Neuron (in vitro differentiated cells): ENCODE data around the gene FAS.
A peak's percentile ranks its signal among the peaks of the same experiment; 100 is the strongest.

ENCODE experiments used
- H2AFZ ChIP-seq: one replicate; pipeline ENCODE4 v1.6.1; 2013; ENCODE audit warnings: low read depth, mild to moderate bottlenecking, inconsistent platforms, low read length, moderate library complexity
- H3K27me3 ChIP-seq: one replicate; pipeline ENCODE4 v1.6.1; 2013; ENCODE audit warnings: low read length; ENCODE audit not compliant: insufficient read depth
- H3K36me3 ChIP-seq: one replicate; pipeline ENCODE4 v1.6.1; 2013; ENCODE audit warnings: low read length; ENCODE audit not compliant: insufficient read depth
- H3K4me1 ChIP-seq: one replicate; pipeline ENCODE4 v1.6.1; 2013; ENCODE audit warnings: low read length; ENCODE audit not compliant: insufficient read depth
- H3K4me3 ChIP-seq: 2 replicates; pipeline ENCODE4 v1.5.1; 2013; ENCODE audit warnings: mild to moderate bottlenecking, low read length, moderate library complexity
- H3K9me3 ChIP-seq: one replicate; pipeline ENCODE4 v1.6.1; 2013; ENCODE audit warnings: low read length

The FAS gene

DNA sequence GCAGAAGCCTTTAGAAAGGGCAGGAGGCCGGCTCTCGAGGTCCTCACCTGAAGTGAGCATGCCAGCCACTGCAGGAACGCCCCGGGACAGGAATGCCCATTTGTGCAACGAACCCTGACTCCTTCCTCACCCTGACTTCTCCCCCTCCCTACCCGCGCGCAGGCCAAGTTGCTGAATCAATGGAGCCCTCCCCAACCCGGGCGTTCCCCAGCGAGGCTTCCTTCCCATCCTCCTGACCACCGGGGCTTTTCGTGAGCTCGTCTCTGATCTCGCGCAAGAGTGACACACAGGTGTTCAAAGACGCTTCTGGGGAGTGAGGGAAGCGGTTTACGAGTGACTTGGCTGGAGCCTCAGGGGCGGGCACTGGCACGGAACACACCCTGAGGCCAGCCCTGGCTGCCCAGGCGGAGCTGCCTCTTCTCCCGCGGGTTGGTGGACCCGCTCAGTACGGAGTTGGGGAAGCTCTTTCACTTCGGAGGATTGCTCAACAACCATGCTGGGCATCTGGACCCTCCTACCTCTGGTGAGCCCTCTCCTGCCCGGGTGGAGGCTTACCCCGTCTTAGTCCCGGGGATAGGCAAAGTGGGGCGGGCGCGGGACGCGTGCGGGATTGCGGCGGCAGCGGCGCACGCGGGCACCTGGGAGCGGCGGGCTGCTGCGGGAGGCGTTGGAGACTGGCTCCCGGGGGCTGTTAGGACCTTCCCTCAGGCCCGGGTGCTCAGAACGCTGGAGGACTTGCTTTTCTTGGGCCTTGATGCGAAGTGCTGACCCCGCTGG is at the start of gene FAS:
Gene FAS (plus strand): TSS at position 415 of the 777 bp plus-strand sequence. CDS start 79 bp downstream, at position 494.
- Histone ChIP-seq H3K9me3 (no peaks in the 10 kb centered on the region), H3K27me3 (no peaks in the 10 kb centered on the region), H3K36me3 (no peaks in the 10 kb centered on the region), H3K4me3 (peak within 1 kb of the TSS; percentile 71), H2AFZ (peak within 1 kb of the TSS; percentile 71), H3K4me1 (peaks cover 17% of the 10 kb centered on the region)

DNA sequence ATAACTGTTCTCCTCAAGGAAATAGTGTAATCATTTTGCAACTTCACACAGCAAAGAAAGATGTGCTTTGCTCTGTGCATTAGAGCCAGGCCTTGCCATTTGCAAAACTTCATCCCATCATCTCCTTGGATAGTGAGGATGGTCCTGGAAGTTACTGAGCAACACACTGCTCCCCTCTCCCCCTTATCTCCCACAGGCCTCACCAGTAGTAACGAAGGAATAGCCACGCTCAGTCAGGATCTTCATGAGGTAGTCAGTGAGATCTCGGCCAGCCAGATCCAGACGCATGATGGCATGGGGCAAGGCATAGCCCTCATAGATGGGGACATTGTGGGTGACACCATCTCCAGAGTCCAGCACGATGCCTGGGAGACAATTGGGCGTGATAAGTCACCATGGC is 49.6 kb upstream of the FAS start:
- Histone ChIP-seq H3K27me3 (no peaks in the 10 kb centered on the region), H3K36me3 (no peaks in the 10 kb centered on the region), H3K4me1 (no peaks in the 10 kb centered on the region), H2AFZ (no peak overlapping the region), H3K4me3 (no peak overlapping the region), H3K9me3 (no peaks in the 10 kb centered on the region)

GRCh38 chr10:88943778-88944177 is 46.8 kb upstream of the FAS start:
- Histone ChIP-seq H3K36me3 (no peaks in the 10 kb centered on the region), H3K9me3 (no peaks in the 10 kb centered on the region), H3K4me1 (no peaks in the 10 kb centered on the region), H3K4me3 (no peak overlapping the region), H2AFZ (no peak overlapping the region), H3K27me3 (no peaks in the 10 kb centered on the region)

DNA sequence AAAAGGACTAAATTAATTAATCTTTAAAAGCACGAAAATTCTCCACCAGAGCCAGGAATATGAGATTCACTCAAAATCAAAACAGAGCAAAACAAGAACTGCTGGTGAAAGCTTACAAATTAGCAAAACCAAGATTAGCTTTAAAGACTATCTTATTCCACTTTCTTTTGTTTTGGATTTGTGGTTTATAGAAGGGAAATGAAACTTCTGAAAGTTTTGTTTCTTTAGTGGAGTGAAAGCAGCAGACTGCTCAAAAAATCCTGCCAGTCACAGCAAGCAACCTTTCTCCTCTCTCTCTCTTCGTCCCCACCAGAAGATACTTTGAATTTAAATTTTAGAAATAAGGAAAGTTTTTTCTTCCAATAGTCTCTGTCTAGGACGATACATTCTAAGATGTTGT is 45.8 kb upstream of the FAS start:
- H3K4me1 ChIP-seq, result no peaks in the 10 kb centered on the region

DNA sequence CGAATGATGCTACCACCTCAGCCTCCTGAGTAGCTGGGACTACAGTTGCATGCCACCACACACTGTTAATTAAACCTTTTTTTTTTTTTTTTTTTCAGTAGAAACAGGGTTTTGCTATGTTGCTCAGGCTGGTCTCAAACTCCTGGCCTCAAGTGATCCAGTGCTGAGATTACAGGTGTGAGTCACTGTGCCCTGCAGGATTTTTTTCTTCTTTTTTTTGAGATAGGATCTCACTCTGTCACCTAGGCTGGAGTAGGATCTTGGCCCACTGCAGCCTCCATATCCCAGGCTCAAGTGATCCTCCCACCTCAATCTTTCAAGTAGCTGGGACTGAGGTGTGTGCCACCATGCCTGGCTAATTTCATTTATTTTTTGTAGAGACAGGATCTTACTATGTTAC is 44.4 kb upstream of the FAS start:
- Histone ChIP-seq H3K27me3 (no peaks in the 10 kb centered on the region), H3K9me3 (no peaks in the 10 kb centered on the region), H3K4me3 (no peak overlapping the region), H3K36me3 (no peaks in the 10 kb centered on the region), H3K4me1 (peaks cover under 1% of the 10 kb centered on the region), H2AFZ (no peak overlapping the region)

More for the DNA sequence above, 45.8 kb upstream of the FAS start:
- Histone ChIP-seq H2AFZ (no peak overlapping the region), H3K27me3 (no peaks in the 10 kb centered on the region), H3K36me3 (no peaks in the 10 kb centered on the region), H3K4me3 (no peak overlapping the region), H3K9me3 (no peaks in the 10 kb centered on the region)

GRCh38 chr10:88946965-88947590 is 43.5 kb upstream of the FAS start:
- no peaks in the 10 kb centered on the region for H3K9me3 ChIP-seq
- no peaks in the 10 kb centered on the region for H3K27me3 ChIP-seq
- H2AFZ ChIP-seq, result no peak overlapping the region
- no peak overlapping the region for H3K4me3 ChIP-seq
- H3K4me1 ChIP-seq, result peaks cover 8% of the 10 kb centered on the region
- no peaks in the 10 kb centered on the region for H3K36me3 ChIP-seq

DNA sequence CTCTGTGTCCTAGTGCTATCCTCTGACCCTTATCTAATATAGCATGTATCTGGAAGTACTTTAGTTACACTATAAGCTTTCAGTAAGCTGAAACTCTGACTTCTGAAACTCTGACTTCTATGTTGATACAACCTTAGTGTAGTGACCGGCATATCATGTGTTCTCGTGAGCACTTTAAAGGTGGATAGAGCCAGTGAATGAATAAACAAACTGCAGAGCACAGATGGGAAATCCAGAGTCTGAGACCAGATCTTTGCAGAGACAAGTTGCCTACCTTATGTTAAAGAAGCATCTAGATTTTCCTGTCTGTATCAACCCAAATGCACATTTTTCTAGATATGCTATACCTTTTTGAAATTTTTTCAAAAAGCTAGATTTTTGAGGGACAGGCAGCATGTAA is 41.5 kb upstream of the FAS start:
- peaks cover 8% of the 10 kb centered on the region for H3K4me1 ChIP-seq
- H3K9me3 ChIP-seq, result no peaks in the 10 kb centered on the region
- H3K4me3 ChIP-seq, result no peak overlapping the region
- H3K27me3 ChIP-seq, result no peaks in the 10 kb centered on the region
- H2AFZ ChIP-seq, result no peak overlapping the region
- no peaks in the 10 kb centered on the region for H3K36me3 ChIP-seq

GRCh38 chr10:88949912-88950837 is 40.4 kb upstream of the FAS start:
- H3K4me1 ChIP-seq, result peaks cover 8% of the 10 kb centered on the region
- no peaks in the 10 kb centered on the region for H3K27me3 ChIP-seq
- no peak overlapping the region for H3K4me3 ChIP-seq
- no peak overlapping the region for H2AFZ ChIP-seq
- H3K36me3 ChIP-seq, result no peaks in the 10 kb centered on the region
- no peaks in the 10 kb centered on the region for H3K9me3 ChIP-seq

DNA sequence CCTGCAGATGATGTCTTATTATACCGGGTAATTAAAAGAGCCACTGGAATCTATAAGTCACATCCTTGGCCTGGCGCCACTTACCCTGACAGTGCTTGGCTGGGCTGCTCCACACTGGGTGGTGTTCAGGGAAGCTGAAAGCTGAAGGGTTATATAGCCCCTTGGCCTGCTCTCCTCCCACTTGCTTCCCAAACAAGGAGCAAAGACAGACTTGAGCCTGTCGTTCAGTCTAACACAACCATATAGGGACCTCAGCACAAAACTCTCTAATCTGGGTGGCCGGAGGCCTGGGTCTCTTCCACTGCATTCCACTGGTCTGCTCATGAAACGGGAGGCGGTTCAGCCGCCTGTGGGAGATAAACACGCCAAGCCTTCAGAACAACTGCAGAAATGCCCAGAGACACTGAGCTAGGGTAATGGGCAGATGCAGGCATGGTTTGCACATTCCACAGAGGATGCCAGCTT is 37.9 kb upstream of the FAS start, which contains the start of gene ACTA2:
Gene ACTA2 (minus strand): TSS at position 127 of the 465 bp plus-strand sequence. CDS start 3,843 bp downstream, outside the sequence.
- H3K4me1 ChIP-seq, result peaks cover 8% of the 10 kb centered on the region
- peak within 1 kb of the TSS; percentile 33 for H2AFZ ChIP-seq
- no peaks in the 10 kb centered on the region for H3K9me3 ChIP-seq
- no peaks in the 10 kb centered on the region for H3K27me3 ChIP-seq
- H3K36me3 ChIP-seq, result no peaks in the 10 kb centered on the region
- H3K4me3 ChIP-seq, result no peak within 1 kb of the TSS

- H3K27me3 ChIP-seq, result no peaks in the 10 kb centered on the region
- peaks cover 8% of the 10 kb centered on the region for H3K4me1 ChIP-seq
- no peaks in the 10 kb centered on the region for H3K36me3 ChIP-seq
Observed at GRCh38 chr10:88953662-88954061, 36.9 kb upstream of the FAS start.

DNA sequence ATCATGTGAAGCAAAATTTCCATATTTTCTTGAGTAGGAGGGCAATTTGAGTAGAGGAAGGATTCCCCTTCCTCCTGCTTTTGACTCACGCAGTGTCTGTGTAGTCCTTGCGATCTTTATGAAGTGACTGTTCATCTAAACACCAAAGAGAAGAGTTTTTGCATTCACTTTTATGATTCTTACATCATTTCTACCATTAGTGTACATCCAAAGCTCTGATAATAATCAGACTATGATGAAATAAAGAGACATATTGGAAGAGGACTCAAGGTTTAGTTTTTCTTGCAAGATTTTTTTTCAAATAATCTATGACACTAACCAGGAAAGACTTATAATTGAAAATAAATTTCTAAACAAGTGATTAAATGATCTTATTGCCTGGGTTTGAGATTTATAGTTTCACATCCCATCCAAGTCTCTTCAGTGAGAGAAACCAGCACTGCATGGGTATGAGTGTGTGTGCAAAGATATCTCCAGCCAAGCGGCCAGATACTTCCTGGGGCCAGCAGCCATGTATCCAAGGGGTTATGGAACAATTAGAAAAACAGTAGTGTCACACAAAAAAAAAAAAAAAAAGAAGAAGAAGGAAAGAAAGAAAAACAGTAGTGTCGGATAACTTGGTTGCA is 36.0 kb upstream of the FAS start:
- Histone ChIP-seq H3K27me3 (no peaks in the 10 kb centered on the region), H3K36me3 (no peaks in the 10 kb centered on the region), H3K4me1 (peaks cover 8% of the 10 kb centered on the region), H2AFZ (no peak overlapping the region), H3K9me3 (no peaks in the 10 kb centered on the region), H3K4me3 (no peak overlapping the region)

More at GRCh38 chr10:88953662-88954061, 36.9 kb upstream of the FAS start:
- no peak overlapping the region for H3K4me3 ChIP-seq
- no peak overlapping the region for H2AFZ ChIP-seq
- no peaks in the 10 kb centered on the region for H3K9me3 ChIP-seq

- H3K9me3 ChIP-seq, result no peaks in the 10 kb centered on the region
- no peak overlapping the region for H3K4me3 ChIP-seq
- no peak overlapping the region for H2AFZ ChIP-seq
- no peaks in the 10 kb centered on the region for H3K36me3 ChIP-seq
- H3K4me1 ChIP-seq, result no peaks in the 10 kb centered on the region
- no peaks in the 10 kb centered on the region for H3K27me3 ChIP-seq
Observed at GRCh38 chr10:88957381-88957780, 33.2 kb upstream of the FAS start.
